Uterus (tissue), 2 donors: ENCODE data around the gene CEACAM21.

Experiments
- POLR2A ChIP-seq, 2 donors: fragments of 450-650 bp; IDR thresholded peaks; one replicate each; pipeline ENCODE4 v1.6.1; 2016; ENCODE audit warnings: antibody characterized with exemption in 2 of 2, mild to moderate bottlenecking in 1 of 2, moderate library complexity in 1 of 2
- TF ChIP-seq, protein P1 (sequence below), 4 experiments: fragments of 200-600 bp in 2 of 4; fragments of 450-650 bp in 2 of 4; sonication (generic) in 2 of 4; IDR thresholded peaks; one replicate each; pipeline ENCODE4 v1.5.1; 2016 to 2019; ENCODE audit warnings: antibody characterized with exemption in 4 of 4, mild to moderate bottlenecking in 2 of 4, moderate library complexity in 1 of 4

GRCh38 chr19:41552558-41552957 lies 23.4 kb upstream of the CEACAM21 start:
- TF ChIP-seq POLR2A (IDR thresholded peaks at IDR 0.05) = no peak
- TF ChIP-seq, protein P1, sequence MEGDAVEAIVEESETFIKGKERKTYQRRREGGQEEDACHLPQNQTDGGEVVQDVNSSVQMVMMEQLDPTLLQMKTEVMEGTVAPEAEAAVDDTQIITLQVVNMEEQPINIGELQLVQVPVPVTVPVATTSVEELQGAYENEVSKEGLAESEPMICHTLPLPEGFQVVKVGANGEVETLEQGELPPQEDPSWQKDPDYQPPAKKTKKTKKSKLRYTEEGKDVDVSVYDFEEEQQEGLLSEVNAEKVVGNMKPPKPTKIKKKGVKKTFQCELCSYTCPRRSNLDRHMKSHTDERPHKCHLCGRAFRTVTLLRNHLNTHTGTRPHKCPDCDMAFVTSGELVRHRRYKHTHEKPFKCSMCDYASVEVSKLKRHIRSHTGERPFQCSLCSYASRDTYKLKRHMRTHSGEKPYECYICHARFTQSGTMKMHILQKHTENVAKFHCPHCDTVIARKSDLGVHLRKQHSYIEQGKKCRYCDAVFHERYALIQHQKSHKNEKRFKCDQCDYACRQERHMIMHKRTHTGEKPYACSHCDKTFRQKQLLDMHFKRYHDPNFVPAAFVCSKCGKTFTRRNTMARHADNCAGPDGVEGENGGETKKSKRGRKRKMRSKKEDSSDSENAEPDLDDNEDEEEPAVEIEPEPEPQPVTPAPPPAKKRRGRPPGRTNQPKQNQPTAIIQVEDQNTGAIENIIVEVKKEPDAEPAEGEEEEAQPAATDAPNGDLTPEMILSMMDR (IDR thresholded peaks at IDR 0.05) = no peak
